GM12875 (cell line): Measurements from ENCODE around the gene CBY1.
A peak's percentile ranks its signal among the peaks of the same experiment; 100 is the strongest.

Experiments
- H3K4me3 ChIP-seq: one replicate; pipeline ENCODE4 v1.5.1; 2011; ENCODE audit warnings: low read depth, low read length, control low read depth
- CTCF ChIP-seq: IDR thresholded peaks from 2 replicates; pipeline ENCODE4 v1.5.1; 2011; ENCODE audit warnings: low read depth, mild to moderate bottlenecking, control low read depth, inconsistent platforms, low read length, moderate library complexity, borderline replicate concordance; ENCODE audit not compliant: insufficient read depth

The CBY1 gene

GRCh38 chr22:38700789-38701628 lies 44.6 kb downstream of the CBY1 start, which contains the start of gene JOSD1:
Gene JOSD1, minus strand, starts transcription at chr22:38700943. Its CDS starts 956 bp downstream, at chr22:38699987.
- peak within 1 kb of the TSS; percentile 87 for H3K4me3 ChIP-seq
- 0 out of 2 replicates have a peak, but pooled peaks have one; percentile 2 for TF ChIP-seq CTCF

GRCh38 chr22:38704654-38705234 lies 48.3 kb downstream of the CBY1 start:
- no peak for TF ChIP-seq CTCF
- peak overlapping the region; percentile 47 for H3K4me3 ChIP-seq

GRCh38 chr22:38705235-38706100 lies 49.0 kb downstream of the CBY1 start, which contains the start of gene GTPBP1:
Gene GTPBP1, plus strand, starts transcription at chr22:38705944. Its CDS starts 12 bp downstream, at chr22:38705956.
- no peak for TF ChIP-seq CTCF
- H3K4me3 ChIP-seq: peak within 1 kb of the TSS; percentile 79

- H3K4me3 ChIP-seq: peak overlapping the region; percentile 79
- no peak for TF ChIP-seq CTCF
These were observed 49.9 kb downstream of the CBY1 start for GRCh38 chr22:38706101-38706900.

GRCh38 chr22:38706901-38707195 lies 50.4 kb downstream of the CBY1 start:
- no peak for TF ChIP-seq CTCF
- peak overlapping the region; percentile 79 for H3K4me3 ChIP-seq

- H3K4me3 ChIP-seq: peak overlapping the region; percentile 79
These were observed 50.9 kb downstream of the CBY1 start for GRCh38 chr22:38707346-38707745.

More at GRCh38 chr22:38707346-38707745, 50.9 kb downstream of the CBY1 start:
- no peak for TF ChIP-seq CTCF
